Hepatocyte (in vitro differentiated cells): ENCODE measurements around the gene PRR9. TPM values are rescaled to one million over a fixed set of nuclear protein-coding genes. Genes with fewer than 3 reads are reported as not detected.
"Not testable (repeated sequence)": the region's sequence is repeated elsewhere in the genome, so short reads cannot be mapped to it uniquely, and the experiment has no call there.

ENCODE experiments used
- DNase-seq: peaks from one replicate; pipeline ENCODE4 v3.0.0-alpha.2; 2016; ENCODE audit warnings: low spot score
- H2AFZ ChIP-seq: fragments of 200-600 bp; sonication (generic); 2 replicates; pipeline ENCODE4 v1.6.0; 2016; ENCODE audit warnings: antibody characterized with exemption, mild to moderate bottlenecking
- H3K27ac ChIP-seq: fragments of 200-600 bp; sonication (generic); 2 replicates; pipeline ENCODE4 v1.5.1; 2016; ENCODE audit warnings: mild to moderate bottlenecking
- H3K27me3 ChIP-seq: fragments of 200-600 bp; sonication (generic); 2 replicates; pipeline ENCODE4 v1.6.1; 2016
- H3K36me3 ChIP-seq: fragments of 200-600 bp; sonication (generic); replicated peaks from 2 replicates; pipeline ENCODE4 v1.5.1; 2016; ENCODE audit warnings: low read depth; ENCODE audit not compliant: insufficient read depth
- H3K4me1 ChIP-seq: fragments of 200-600 bp; sonication (generic); 2 replicates; pipeline ENCODE4 v1.5.1; 2016; ENCODE audit warnings: mild to moderate bottlenecking, moderate library complexity; ENCODE audit not compliant: insufficient read depth
- H3K4me2 ChIP-seq: fragments of 200-600 bp; sonication (generic); 2 replicates; pipeline ENCODE4 v1.6.0; 2016
- H3K4me3 ChIP-seq: fragments of 200-600 bp; sonication (generic); 2 replicates; pipeline ENCODE4 v1.5.1; 2016; ENCODE audit warnings: mild to moderate bottlenecking
- H3K79me2 ChIP-seq: fragments of 200-600 bp; sonication (generic); 2 replicates; pipeline ENCODE4 v1.6.0; 2017; ENCODE audit warnings: mild to moderate bottlenecking
- H3K9me2 ChIP-seq: fragments of 200-600 bp; sonication (generic); replicated peaks from 2 replicates; pipeline ENCODE4 v1.6.0; 2017; ENCODE audit warnings: mild to moderate bottlenecking; ENCODE audit not compliant: insufficient read depth
- H3K9me3 ChIP-seq: fragments of 200-600 bp; sonication (generic); 2 replicates; pipeline ENCODE4 v1.5.1; 2016; ENCODE audit warnings: low read depth, mild to moderate bottlenecking
- H4K20me1 ChIP-seq: fragments of 200-600 bp; sonication (generic); 2 replicates; pipeline ENCODE4 v1.6.0; 2016; ENCODE audit warnings: mild to moderate bottlenecking; ENCODE audit not compliant: insufficient read depth, poor library complexity, severe bottlenecking
- EZH2 ChIP-seq: fragments of 200-600 bp; sonication (generic); IDR thresholded peaks from 2 replicates; pipeline ENCODE4 v1.6.1; 2016; ENCODE audit warnings: antibody characterized with exemption, mild to moderate bottlenecking, borderline replicate concordance
- EZH2phosphoT487 ChIP-seq: fragments of 200-600 bp; sonication (generic); IDR thresholded peaks from one replicate; pipeline ENCODE4 v1.6.1; 2018; ENCODE audit warnings: antibody characterized with exemption, mild to moderate bottlenecking, low read depth, moderate library complexity; ENCODE audit not compliant: unreplicated experiment, severe bottlenecking
- WGBS: methylation state at CpG from one replicate; pipeline ENCODE4 v1.1.6; 2016; ENCODE audit warnings: low lambda C conversion rate; ENCODE audit errors: missing lambda C conversion rate; 5-methylcytosine and 5-hydroxymethylcytosine counted together
- polyA plus RNA-seq: library from polyadenylated mRNA; unstranded; fragments of >200 nt; fragmentation: Nextera tagmentation; extraction: Ambion mirVana; gene quantifications from 2 replicates; pipeline ENCODE4 v1.2.1, GENCODE V29; 2016
- total RNA-seq: library from RNA; depleted of rRNA; stranded (reverse); fragments of >200 nt; gene quantifications from 2 replicates; pipeline ENCODE4 v1.2.3, GENCODE V29; 2014
- TF ChIP-seq, protein P1 (sequence below): fragments of 200-600 bp; sonication (generic); IDR thresholded peaks from 2 replicates; pipeline ENCODE4 v1.5.1; 2016; ENCODE audit warnings: antibody characterized with exemption, mild to moderate bottlenecking; ENCODE audit not compliant: poor library complexity

Gene PRR9
- total and polyA plus RNA-seq, 2 experiments from 2014 or later, result not detected

DNA sequence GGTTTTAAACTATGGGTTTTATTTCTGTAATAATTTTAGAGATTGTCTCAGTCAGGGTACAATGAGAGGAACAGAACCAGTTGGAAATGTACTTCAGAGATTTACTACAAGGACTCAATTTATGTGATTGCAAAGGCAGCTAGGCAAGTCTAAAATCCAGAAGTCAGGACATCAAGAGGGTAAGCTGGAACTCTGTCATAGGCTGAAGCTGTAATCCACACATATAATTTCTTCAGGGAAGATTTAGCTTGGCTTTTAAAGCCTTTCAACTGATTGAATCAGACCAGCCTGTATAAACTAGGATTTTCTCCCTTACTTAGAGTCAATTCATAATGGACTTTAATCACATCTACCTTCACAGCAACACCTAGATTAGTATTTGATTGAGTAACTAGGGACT, 38.5 kb upstream of the PRR9 start:
- H3K9me3 ChIP-seq, result no peaks in the 10 kb centered on the region
- H3K4me3 ChIP-seq, result no peak overlapping the region

DNA sequence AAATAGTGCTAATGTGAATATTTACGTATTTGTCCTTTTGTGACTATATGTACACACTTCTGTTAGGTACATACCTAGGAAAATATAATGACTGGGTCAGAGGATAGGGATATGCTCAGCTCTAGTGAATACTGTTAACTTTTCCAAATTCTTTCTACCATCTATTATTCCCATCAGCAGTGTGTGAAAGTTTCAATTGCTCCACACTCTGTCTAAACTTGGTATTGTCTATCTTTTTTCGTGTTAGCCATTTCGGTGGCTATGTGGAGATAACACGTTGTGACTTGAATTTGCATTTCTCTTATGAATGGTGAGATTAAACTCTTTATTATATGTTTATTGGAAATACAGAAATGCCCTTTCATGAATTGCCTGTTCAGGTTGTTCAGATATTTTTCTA, 36.8 kb upstream of the PRR9 start:
- H3K4me3 ChIP-seq, result no peak overlapping the region
- WGBS, result 65% methylated on average over 4 of the region's 4 CpGs
- TF ChIP-seq, protein P1, sequence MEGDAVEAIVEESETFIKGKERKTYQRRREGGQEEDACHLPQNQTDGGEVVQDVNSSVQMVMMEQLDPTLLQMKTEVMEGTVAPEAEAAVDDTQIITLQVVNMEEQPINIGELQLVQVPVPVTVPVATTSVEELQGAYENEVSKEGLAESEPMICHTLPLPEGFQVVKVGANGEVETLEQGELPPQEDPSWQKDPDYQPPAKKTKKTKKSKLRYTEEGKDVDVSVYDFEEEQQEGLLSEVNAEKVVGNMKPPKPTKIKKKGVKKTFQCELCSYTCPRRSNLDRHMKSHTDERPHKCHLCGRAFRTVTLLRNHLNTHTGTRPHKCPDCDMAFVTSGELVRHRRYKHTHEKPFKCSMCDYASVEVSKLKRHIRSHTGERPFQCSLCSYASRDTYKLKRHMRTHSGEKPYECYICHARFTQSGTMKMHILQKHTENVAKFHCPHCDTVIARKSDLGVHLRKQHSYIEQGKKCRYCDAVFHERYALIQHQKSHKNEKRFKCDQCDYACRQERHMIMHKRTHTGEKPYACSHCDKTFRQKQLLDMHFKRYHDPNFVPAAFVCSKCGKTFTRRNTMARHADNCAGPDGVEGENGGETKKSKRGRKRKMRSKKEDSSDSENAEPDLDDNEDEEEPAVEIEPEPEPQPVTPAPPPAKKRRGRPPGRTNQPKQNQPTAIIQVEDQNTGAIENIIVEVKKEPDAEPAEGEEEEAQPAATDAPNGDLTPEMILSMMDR, result no peak
- TF ChIP-seq EZH2phosphoT487 (no peak), EZH2 (no peak)
- no peaks in the 10 kb centered on the region for H3K9me3 ChIP-seq
- H2AFZ ChIP-seq, result no peak overlapping the region
- no peak for DNase-seq
- H3K36me3 ChIP-seq, result peaks cover 4% of the 10 kb centered on the region
- no peaks in the 10 kb centered on the region for H3K4me1 ChIP-seq
- no peak overlapping the region for H3K27ac ChIP-seq
- H3K79me2 ChIP-seq, result no peaks in the 10 kb centered on the region
- no peaks in the 10 kb centered on the region for H3K9me2 ChIP-seq
- H3K4me2 ChIP-seq, result no peak overlapping the region
- no peaks in the 10 kb centered on the region for H4K20me1 ChIP-seq
- H3K27me3 ChIP-seq, result no peaks in the 10 kb centered on the region

More for the DNA sequence above, 38.5 kb upstream of the PRR9 start:
- no peaks in the 10 kb centered on the region for H3K4me1 ChIP-seq
- no peaks in the 10 kb centered on the region for H3K27me3 ChIP-seq
- H3K4me2 ChIP-seq, result no peak overlapping the region
- no peak for DNase-seq
- H3K9me2 ChIP-seq, result no peaks in the 10 kb centered on the region
- TF ChIP-seq, protein P1, result no peak
- TF ChIP-seq EZH2, result no peak
- no peak for TF ChIP-seq EZH2phosphoT487
- no peak overlapping the region for H2AFZ ChIP-seq
- no peaks in the 10 kb centered on the region for H3K79me2 ChIP-seq
- peaks cover 4% of the 10 kb centered on the region for H3K36me3 ChIP-seq
- no peak overlapping the region for H3K27ac ChIP-seq
- no peaks in the 10 kb centered on the region for H4K20me1 ChIP-seq

DNA sequence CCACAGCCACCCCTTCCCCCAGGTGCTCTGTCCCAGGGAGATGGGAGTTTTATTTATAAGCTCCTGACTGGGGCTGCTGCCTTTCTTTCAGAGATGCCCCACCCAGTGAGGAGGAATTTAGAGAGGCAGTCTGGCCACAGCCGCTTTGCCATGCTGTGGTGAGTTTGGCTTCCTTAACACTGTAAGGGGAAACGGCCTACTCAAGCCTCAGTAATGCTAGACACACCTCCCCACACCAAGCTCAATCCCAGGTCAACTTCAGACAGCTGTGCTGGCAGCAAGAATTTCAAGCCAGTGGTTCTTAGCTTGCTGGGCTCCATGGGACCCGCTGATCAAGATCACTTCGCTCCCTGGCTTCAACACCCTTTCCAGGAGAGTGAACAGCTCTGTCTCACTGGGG, 29.1 kb upstream of the PRR9 start:
- H4K20me1 ChIP-seq, H2AFZ ChIP-seq, H3K4me2 ChIP-seq, H3K36me3 ChIP-seq, H3K27ac ChIP-seq, H3K4me3 ChIP-seq, DNase-seq, H3K9me2 ChIP-seq, H3K79me2 ChIP-seq, H3K27me3 ChIP-seq, H3K4me1 ChIP-seq, H3K9me3 ChIP-seq: not testable (repeated sequence)
- WGBS, result 65% methylated on average over 4 of the region's 4 CpGs

DNA sequence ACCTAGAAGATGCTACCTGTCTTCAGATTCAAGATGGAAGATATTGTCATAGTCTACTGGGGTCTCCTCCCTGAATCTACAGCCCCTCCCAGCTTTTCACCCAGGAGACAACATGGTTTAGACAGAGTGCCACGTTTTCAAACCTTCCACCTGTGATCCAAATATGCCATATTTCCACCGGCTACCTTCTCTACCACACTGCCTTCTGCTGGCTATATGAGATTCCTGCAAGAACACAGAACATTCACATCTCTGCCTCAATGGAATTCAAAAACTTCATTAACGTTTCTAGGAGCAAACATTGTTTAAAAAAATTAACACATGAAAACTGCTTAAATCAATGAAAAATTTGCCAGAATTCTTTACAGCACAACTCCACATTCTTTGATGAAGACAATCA, 27.0 kb upstream of the PRR9 start:
- H3K27ac ChIP-seq, result no peak overlapping the region
- no peak overlapping the region for H2AFZ ChIP-seq
- no peaks in the 10 kb centered on the region for H3K9me2 ChIP-seq
- WGBS, result 28% methylated on average over 3 of the region's 3 CpGs
- H3K36me3 ChIP-seq, result no peaks in the 10 kb centered on the region
- no peaks in the 10 kb centered on the region for H3K27me3 ChIP-seq
- H4K20me1 ChIP-seq, result no peaks in the 10 kb centered on the region
- H3K79me2 ChIP-seq, result no peaks in the 10 kb centered on the region
- no peak overlapping the region for H3K4me3 ChIP-seq
- H3K4me1 ChIP-seq, result no peaks in the 10 kb centered on the region
- no peak for TF ChIP-seq EZH2phosphoT487
- TF ChIP-seq EZH2, result no peak
- TF ChIP-seq, protein P1, result peak; percentile 6
- no peak for DNase-seq
- no peaks in the 10 kb centered on the region for H3K9me3 ChIP-seq
- no peak overlapping the region for H3K4me2 ChIP-seq
